RPMI7951 (cell line): ENCODE data around the gene PTBP1. TPM values are rescaled to one million over a fixed set of nuclear protein-coding genes. Genes with fewer than 3 reads are reported as not detected.

ENCODE experiments used
- DNase-seq: peaks from one replicate; pipeline ENCODE4 v3.0.0-alpha.2; 2012; ENCODE audit warnings: low read depth
- total RNA-seq: library from RNA; depleted of rRNA; stranded (reverse); fragments of >200 nt; shearing (Covaris generic); gene quantifications from 2 replicates; pipeline ENCODE4 v1.2.3, GENCODE V29; 2014; rRNA removed

PTBP1 gene
- total RNA-seq: 112 and 121 TPM in 2 replicates

DNA sequence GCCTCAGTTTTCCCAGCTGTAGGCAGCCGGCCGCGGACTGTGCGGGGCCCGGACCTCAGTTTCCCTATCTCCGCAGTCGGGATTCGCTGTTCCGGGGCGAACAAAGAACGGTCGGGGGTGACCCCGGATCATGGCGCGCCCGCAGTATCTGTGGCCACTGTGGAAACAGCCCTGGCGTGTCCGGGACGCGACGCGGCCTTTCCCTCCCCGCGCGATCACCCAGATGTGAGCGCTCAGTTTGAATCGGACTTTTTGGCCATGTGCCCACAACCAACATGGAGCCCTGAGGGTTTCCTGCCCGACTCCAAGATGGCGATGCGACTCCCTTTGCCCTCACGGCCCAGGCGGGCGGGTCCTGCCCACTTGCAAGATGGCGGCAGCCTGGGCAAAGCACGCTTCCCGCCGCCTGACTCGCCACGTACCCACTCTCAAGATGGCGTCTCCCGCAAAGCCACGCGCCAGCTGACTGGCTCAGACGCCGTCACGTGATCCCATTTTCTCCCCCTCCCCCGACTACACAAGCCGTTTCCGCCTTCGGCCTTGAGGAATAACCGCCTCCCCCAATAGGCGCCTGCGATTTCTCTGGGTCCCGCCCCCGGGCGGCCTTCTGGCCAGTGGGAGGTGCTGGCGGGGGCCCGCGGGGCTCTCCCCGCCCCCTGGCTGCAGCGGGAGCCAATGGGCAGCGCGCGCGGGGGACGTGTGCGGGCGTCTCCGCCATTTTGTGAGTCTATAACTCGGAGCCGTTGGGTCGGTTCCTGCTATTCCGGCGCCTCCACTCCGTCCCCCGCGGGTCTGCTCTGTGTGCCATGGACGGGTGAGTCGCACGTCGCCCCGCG lies at the start of gene PTBP1:
Gene PTBP1, plus strand, starts transcription at position 761 of the 836 bp plus-strand sequence. Its CDS starts 46 bp downstream, at position 807.
- DNase-seq: peak; percentile 100

GRCh38 chr19:748274-748598 lies 49.0 kb upstream of the PTBP1 start:
- no peak for DNase-seq

DNA sequence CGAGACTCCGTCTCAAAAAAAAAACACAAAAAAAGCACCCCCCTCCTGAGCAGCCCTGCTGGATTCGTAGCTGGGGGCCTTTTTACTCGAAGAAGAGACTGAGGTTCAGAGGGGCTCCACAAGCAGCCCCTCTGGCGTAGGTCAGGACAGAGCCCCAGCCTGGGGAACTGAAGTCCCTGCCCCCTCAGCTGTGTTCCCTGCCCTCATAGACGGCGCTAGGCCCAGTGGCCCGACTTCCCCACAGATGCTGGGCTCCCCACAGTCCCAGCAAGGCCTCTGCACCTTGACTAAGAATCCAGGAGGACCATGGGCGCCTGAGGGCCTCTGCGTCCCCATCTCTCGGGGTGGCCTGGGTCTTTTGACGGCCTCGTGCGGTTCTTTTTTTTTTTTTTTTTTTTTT lies 47.4 kb upstream of the PTBP1 start:
- no peak for DNase-seq

GRCh38 chr19:750640-751423 lies 46.4 kb upstream of the PTBP1 start, which contains the start of gene MISP:
Gene MISP (plus strand): TSS chr19:751112. CDS start chr19:756947, 5,835 bp downstream.
- no peak for DNase-seq

- DNase-seq: peak; percentile 86
Observed at GRCh38 chr19:751501-752341, 45.5 kb upstream of the PTBP1 start.

DNA sequence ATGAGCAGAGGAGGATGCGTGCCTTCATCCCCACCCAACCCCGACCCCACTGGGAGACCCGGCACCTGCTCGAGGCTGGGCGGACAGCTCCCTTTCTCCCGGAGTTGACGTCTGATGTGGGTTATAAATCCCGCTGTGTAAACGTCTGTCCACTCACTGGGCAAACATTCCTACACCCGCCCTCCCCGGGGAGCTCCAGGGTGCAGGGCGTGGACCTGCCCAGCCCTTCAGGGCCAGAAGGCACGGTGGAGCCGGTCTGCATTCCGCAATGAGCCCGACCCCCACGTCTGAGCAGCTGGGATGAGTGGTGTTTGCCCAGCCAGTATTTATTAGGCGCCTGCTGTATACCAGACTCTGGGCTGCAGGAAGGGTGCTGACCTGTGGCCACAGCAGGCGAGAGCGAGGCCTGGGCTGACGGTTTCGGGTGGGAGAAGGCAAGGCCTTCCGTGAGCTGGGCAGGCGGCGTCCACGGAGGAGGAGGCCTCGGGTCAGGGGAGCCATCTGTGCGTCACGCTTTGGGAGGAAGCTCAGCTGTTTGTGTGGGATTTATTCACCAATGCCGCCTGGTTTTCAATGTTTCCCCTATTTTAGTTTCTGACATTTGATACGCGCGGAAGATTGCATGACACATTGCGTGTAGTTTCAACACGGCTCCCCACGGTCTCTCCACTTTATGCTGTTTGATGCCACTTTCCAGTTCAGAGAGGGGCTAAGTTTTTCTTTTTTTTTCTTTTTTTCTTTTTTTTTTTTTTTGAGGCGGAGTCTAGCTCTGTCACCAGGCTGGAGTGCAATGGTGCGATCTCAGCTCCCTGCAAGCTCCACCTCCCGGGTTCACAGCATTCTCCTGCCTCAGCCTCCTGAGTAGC lies 44.4 kb upstream of the PTBP1 start:
- DNase-seq: peak; percentile 91

GRCh38 chr19:754530-754929 lies 42.7 kb upstream of the PTBP1 start:
- no peak for DNase-seq

DNA sequence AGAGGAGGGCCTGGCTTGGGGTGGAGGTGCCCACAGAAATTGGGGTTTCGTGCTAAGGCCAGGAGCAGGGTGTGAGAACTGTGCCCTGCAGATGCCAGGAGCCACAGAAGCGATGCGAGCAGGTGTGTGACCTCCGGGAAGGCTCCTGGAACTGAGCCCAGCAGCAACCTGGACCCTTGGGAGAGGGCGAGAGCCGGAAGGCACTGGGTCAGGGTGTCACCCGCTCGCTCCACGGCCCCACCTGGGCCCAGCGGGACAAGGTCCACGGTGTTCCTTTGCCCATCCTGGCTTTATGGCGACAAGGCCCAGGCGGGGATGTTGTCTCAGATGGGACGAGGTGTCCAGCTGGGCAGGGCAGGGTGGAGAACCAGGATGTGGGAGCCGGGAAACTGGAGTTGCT lies 42.2 kb upstream of the PTBP1 start:
- no peak for DNase-seq

- peak; percentile 46 for DNase-seq
Observed at GRCh38 chr19:756236-756635, 41.0 kb upstream of the PTBP1 start.

GRCh38 chr19:756821-757688 lies 40.2 kb upstream of the PTBP1 start:
- DNase-seq: no peak

DNA sequence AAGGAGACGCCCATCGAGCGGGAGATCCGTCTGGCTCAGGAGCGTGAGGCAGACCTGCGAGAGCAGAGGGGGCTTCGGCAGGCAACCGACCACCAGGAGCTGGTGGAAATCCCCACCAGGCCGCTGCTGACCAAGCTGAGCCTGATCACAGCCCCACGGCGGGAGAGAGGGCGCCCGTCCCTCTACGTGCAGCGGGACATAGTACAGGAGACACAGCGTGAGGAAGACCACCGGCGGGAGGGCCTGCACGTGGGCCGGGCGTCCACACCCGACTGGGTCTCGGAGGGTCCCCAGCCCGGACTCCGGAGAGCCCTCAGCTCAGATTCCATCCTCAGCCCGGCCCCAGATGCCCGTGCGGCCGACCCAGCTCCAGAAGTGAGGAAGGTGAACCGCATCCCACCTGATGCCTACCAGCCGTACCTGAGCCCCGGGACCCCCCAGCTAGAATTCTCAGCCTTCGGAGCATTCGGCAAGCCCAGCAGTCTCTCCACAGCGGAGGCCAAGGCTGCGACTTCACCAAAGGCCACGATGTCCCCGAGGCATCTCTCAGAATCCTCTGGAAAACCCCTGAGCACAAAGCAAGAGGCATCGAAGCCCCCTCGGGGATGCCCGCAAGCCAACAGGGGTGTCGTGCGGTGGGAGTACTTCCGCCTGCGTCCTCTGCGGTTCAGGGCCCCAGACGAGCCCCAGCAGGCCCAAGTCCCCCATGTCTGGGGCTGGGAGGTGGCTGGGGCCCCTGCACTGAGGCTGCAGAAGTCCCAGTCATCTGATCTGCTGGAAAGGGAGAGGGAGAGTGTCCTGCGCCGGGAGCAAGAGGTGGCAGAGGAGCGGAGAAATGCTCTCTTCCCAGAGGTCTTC lies 39.2 kb upstream of the PTBP1 start:
- DNase-seq: no peak

DNA sequence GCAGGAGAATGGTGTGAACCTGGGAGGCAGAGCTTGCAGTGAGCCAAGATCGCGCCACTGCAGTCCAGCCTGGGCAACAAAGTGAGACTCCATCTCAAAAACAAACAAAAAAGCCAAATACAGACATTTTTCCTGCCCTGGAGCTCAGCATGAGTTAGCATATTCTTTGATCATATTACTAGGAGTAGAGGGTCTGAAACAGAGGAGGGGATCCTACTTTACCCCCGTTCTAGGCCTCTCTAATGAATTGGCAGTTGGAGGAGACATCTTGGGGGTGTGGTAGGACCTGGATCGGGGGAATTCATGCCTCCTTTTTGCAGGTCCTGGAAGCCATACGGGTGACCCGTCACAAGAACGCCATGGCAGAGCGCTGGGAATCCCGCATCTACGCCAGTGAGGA lies 34.1 kb upstream of the PTBP1 start:
- DNase-seq: no peak

DNA sequence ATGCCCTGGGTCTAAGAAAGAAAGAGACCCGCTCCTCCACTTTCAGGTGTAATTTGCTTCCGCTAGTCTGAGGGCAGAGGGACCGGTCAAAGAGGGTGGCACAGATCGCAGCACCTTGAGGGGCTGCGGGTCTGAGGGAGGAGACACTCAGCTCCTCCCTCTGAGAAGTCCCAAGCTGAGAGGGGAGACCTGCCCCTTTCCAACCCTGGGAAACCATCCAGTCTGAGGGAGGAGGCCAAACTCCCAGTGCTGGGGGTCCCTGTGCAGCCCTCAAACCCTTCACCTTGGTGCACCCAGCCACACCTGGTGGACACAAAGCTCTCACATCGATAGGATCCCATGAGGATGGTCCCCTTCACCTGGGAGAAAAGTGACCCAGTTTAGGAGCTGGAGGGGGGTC lies 33.4 kb upstream of the PTBP1 start:
- no peak for DNase-seq

DNA sequence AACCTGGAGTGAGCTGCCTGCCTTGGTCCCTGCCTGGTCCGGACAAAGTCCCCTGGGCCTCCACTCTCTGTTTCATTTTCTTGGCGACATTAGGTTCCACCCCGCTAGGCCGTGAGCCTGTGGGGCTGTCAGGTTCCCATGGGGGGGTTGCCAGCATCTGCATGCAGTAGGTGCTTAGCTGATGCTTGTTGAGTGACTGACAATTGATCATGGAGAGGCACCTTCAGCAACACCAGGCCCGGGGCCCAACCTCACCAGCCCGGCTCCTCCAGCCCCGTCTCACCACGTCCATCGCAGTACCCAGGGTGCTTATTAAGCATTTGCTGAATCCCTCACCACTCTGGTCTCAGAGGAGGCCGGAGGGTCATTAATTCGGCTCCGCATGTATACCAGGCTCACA lies 33.0 kb upstream of the PTBP1 start:
- no peak for DNase-seq

DNA sequence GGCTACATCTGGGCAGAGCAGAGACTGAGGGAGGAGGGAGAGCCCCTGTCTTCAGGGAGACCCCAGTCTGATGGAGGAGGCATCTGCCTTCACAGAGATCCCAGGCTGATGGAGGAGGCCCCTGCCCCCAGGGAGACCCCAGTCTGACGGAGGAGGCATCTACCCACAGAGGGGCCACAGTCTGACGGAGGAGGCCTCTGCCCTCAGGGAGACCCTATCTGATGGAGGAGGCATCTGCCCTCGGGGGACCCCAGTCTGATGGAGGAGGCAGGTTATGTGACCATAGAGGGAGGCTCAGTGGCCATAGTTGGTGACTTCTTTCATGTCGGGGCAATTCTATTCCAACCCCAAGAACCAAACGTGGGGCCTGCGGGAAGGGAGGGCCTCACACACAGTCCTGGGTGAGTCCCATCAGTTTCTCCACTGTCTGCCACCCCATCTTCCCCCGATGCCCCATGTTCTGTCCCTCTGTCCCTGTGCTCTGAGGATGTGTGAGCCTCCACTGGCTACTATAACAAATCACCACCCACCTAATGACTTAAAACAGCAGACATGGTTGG lies 32.0 kb upstream of the PTBP1 start:
- no peak for DNase-seq

DNA sequence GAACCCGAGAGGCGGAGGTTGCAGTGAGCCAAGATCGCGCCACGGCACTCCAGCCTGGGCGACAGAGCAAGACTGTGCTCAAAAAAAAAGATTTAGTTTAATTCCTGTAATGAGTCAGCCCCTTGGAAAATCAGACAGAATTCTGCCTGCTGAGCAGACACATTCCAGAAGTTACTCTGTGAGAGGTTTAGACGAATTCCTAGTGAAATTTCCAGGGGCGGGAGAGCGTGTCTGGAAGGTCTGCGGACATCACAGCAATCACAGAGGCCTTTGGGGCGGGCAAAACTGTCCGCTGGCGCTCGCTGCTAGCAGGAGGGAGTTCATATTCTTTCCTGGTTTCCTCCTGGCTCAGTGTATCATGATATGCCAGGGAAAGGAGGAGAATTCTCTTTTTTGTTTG lies 28.8 kb upstream of the PTBP1 start:
- DNase-seq: peak; percentile 83

DNA sequence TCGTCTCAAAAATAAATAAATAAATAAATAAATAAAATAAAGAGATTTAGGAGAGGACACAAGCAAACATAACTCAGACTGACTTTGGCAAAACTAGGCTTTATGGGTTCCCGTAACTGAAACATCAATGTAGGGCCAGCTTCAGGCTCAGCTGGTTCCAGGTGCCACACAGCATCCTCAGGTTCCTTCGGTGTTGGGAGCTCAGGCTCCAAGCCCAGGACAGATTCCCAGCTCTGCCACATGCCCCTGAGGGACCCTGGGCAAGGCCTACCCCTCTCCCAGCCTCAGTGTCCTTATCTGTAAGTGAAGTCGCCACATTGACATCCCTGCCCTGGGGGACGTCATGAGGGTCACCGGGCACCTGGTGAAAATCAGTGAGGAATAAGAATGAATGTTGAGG lies 27.6 kb upstream of the PTBP1 start:
- DNase-seq: no peak

DNA sequence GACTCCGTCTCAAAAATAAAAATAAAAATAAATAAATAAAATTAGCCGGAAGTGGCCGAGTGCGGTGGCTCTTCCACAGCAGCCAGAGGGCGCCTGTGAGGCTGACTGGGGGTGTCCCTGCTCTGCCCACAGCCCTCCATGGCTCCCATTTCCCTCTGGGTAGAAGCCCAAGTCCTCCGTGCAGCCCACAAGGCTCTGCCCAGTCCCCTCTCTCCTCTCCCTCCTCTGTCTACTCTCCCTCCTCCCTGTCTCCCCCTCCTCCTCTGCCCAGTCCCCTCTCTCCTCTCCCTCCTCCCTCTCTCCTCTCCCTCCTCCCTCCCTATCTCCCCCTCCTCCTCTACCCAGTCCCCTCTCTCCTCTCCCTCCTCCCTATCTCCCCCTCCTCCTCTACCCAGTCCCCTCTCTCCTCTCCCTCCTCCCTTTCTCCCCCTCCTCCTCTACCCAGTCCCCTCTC lies 25.9 kb upstream of the PTBP1 start:
- DNase-seq: peak; percentile 51

- DNase-seq: no peak
Observed at GRCh38 chr19:772063-772462, 25.2 kb upstream of the PTBP1 start.
